22Rv1 (cell line): ENCODE results near the gene ZBED4.

Experiments used
- H3K27ac ChIP-seq: fragments of 450-650 bp; 2 replicates; pipeline ENCODE4 v1.5.1; 2017
- ZFX ChIP-seq: fragments of 450-650 bp; IDR thresholded peaks from 2 replicates; pipeline ENCODE4 v1.6.1; 2017; ENCODE audit warnings: antibody characterized with exemption, borderline replicate concordance
- TF ChIP-seq, protein P1 (sequence below): fragments of 450-650 bp; IDR thresholded peaks from 2 replicates; pipeline ENCODE4 v1.5.1; 2017; ENCODE audit warnings: mild to moderate bottlenecking

Gene ZBED4

DNA sequence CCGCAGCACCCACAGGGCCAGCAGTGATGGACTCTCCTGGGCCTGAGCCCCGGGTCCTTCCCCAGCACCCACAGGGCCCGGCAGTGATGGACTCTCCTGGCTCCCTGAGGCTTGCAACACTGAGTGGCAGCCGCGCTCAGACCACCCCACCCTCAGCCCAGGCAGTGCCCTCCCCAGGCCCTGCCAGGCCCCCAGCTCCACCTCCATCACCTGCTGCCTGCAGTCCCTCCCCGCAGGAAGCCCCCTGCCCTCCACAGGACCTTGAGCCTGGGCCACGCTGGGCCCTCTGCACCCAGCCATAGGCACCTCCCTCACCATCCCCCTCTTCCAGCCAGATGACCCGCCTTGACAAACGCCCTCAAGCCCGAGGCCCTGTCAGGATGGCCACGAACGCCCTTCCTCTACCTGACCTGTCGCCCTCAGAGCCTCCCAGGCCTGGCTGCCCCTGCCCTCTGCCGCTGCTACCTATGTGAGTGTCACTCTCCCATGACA is 53.2 kb downstream of the ZBED4 start:
- TF ChIP-seq, protein P1, sequence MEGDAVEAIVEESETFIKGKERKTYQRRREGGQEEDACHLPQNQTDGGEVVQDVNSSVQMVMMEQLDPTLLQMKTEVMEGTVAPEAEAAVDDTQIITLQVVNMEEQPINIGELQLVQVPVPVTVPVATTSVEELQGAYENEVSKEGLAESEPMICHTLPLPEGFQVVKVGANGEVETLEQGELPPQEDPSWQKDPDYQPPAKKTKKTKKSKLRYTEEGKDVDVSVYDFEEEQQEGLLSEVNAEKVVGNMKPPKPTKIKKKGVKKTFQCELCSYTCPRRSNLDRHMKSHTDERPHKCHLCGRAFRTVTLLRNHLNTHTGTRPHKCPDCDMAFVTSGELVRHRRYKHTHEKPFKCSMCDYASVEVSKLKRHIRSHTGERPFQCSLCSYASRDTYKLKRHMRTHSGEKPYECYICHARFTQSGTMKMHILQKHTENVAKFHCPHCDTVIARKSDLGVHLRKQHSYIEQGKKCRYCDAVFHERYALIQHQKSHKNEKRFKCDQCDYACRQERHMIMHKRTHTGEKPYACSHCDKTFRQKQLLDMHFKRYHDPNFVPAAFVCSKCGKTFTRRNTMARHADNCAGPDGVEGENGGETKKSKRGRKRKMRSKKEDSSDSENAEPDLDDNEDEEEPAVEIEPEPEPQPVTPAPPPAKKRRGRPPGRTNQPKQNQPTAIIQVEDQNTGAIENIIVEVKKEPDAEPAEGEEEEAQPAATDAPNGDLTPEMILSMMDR: no peak
- no peak for TF ChIP-seq ZFX

DNA sequence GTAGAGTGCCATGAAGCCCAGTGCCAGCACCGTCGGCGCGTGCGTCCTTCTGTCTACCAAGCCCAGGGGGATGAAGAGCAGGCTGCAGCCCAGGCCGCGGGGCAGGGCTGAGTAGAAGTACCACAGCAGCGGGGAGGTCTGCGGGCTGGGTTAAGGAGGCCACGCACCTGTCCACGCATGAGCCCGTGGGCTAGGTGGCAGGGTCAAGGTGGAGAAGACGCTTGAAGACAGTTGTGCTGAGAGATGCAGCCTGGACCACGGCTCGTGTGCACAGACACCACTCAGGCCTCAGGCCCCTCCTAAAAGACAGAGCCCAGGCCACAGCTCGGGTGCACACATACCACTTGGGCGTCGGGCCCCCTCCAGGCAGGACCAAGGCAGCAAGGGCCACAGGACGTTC is 54.2 kb downstream of the ZBED4 start:
- TF ChIP-seq, protein P1: no peak
- TF ChIP-seq ZFX: no peak
- H3K27ac ChIP-seq: no peak overlapping the region

More for the DNA sequence above, 53.2 kb downstream of the ZBED4 start:
- no peak overlapping the region for H3K27ac ChIP-seq

DNA sequence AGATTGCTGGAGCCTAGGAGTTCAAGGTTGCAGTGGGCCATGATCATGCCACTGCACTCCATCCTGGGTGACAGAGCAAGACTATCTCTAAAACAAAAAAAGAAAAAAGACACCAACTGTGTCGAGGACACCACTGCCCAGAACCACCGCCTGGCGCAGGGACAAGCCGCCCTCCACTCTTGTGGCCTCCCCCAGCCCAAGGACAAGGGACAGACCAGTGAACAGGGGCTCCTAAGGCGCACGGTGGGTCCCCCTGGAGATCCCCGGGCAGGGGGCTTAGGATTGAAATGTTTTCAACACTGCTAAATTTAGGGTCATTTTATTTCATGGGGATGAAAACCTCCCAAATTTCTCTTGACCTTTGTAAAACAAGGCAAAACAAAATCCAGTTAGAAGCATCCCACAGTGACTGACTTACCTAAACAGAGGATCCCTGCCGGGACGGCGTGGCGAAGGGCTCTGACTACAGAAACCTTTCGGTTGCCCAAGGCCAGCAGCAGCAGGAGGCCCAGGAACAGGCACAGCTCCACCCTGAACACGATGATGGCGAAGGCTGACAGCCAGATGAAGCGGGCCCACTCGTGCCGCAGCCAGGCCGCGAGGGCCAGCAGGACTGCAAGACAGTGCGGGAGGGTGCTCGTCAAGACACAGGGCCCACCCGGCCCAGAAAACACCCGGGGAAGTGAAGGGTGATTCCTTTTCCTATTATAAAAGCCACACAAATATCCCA is 56.0 kb downstream of the ZBED4 start:
- TF ChIP-seq ZFX: no peak
- TF ChIP-seq, protein P1: no peak
- H3K27ac ChIP-seq: no peak overlapping the region

DNA sequence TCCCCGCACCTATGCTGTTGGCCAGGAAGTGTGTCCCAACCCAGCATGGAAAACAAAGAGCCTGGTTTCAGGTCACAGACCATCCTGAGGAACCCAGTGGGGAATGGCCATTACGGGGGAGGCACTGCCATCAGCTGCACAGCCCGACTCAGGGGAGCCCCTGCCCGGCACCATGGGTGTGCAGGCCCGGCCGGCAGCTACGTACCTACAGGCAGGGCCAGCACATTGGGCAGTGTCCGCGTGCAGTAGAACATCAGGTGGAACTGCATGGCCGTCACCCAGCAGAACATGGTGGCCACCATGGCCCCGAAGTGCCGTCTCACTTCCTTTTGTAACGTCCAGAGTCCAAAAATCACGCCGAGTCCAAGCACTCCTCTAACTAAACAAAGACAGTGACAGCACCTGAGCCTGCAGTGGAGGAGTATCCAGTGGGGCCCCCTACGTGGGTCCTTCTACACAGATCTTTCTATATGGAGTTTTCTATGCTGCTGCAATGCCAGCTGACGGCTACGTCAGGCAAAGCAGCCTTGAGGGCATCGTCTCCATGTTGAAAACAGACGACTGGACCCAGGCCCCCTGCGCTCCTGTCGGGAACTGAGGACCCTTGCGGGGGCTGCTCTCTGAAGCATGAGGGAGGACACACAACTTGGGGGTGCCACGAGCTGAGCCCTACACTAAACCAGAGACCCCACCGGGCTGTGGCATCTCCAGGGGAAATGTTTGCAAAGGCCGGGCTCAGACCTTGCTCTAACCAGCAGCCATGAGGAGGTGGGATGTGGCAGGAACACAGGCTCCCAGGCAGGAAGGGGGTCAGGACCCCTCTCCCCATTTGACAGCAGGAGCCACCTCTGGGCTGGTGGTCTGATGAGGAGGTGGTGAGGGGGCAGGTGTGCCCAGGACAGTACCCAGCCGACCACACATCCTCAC is 56.8 kb downstream of the ZBED4 start:
- TF ChIP-seq, protein P1: no peak
- no peak for TF ChIP-seq ZFX
- no peak overlapping the region for H3K27ac ChIP-seq

DNA sequence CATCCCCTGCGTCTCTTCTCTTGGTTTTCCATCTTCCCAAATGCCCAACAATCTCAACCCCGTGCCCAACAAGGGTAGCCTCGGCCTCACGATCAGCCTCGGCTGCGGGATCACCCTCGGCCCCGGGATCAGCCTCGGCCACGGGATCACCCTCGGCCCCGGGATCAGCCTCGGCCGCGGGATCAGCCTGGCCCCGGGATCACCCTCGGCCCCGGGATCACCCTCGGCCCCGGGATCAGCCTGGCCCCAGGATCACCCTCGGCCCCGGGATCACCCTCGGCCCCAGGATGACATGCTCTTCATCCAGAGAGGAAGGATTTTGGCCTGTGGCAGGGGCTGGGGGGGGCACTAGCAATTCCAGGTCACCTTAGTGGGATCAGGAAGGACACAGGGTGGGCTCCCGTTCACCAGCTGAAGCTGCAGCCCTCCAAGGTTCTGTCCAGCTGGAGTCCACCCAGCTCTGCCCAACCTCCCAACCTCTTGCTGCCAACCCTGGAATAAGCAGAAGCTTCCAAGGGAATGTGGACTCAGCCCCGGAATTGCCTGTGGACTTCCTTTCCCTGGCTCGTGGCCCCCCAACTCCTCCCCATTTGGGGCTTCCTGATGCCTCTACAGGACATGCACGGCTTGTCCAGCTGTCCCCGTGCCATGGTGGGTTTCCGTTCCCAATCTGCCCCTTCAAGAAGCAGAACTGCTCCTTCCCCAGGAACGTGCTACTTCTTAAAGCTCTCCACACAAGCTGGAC is 58.4 kb downstream of the ZBED4 start:
- TF ChIP-seq, protein P1: no peak
- TF ChIP-seq ZFX: no peak
- H3K27ac ChIP-seq: no peak overlapping the region

DNA sequence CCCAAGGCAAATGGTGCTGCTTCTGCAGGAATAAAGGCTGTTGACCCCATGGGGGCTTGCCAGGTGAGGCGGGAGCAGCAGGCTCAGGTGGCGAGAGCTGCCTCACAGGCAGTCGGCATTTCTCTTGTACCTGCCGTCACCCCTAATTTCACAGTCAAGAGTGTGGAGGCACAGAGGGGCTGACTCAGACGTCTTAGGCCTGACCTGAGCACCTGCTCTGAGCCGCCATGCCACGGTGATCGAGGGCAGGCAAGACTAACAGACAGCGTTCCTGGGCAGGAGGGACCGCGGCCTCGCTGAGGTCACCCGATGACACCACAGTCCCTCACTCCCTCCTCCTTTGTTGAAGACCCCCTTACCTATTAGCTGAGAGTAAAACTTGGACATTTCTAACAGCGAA is 59.4 kb downstream of the ZBED4 start:
- no peak overlapping the region for H3K27ac ChIP-seq
- TF ChIP-seq, protein P1: no peak
- no peak for TF ChIP-seq ZFX
